Urothelium cell line (cell line): ENCODE results near the gene SERGEF.

Experiments
- DNase-seq: peaks from one replicate; pipeline ENCODE4 v3.0.0; 2011; ENCODE audit warnings: low spot score, mixed read lengths
- FAIRE-seq: peaks from 2 replicates; lab custom pipeline; 2011; peaks lifted over from hg19 to GRCh38; lab: Jason Lieb, UNC

The SERGEF gene

GRCh38 chr11:17775035-17775348 lies 237.9 kb downstream of the SERGEF start:
- FAIRE-seq (no peak), DNase-seq (no peak)

- DNase-seq: no peak
- FAIRE-seq: no peak
These were observed 238.4 kb downstream of the SERGEF start for GRCh38 chr11:17774232-17775034.

DNA sequence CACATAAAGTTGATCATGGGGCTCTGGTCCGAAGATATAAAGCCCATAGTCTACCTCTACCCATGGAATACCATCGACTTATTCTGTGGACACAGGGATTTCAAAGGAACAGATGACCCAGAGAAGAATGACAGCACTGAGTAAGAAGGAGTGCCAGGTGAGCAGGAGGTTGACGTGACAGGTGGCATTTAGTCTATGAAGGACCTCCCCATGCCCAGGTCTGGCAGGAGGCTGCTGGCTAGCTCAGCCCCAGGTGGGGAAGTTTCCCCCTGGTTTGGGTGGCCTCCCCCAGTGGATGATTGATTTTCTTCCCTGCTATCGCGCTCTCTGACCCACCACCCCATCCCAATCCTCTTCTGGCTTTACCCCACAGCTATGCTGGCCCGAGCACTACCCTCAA lies 239.2 kb downstream of the SERGEF start:
- FAIRE-seq (no peak), DNase-seq (no peak)

DNA sequence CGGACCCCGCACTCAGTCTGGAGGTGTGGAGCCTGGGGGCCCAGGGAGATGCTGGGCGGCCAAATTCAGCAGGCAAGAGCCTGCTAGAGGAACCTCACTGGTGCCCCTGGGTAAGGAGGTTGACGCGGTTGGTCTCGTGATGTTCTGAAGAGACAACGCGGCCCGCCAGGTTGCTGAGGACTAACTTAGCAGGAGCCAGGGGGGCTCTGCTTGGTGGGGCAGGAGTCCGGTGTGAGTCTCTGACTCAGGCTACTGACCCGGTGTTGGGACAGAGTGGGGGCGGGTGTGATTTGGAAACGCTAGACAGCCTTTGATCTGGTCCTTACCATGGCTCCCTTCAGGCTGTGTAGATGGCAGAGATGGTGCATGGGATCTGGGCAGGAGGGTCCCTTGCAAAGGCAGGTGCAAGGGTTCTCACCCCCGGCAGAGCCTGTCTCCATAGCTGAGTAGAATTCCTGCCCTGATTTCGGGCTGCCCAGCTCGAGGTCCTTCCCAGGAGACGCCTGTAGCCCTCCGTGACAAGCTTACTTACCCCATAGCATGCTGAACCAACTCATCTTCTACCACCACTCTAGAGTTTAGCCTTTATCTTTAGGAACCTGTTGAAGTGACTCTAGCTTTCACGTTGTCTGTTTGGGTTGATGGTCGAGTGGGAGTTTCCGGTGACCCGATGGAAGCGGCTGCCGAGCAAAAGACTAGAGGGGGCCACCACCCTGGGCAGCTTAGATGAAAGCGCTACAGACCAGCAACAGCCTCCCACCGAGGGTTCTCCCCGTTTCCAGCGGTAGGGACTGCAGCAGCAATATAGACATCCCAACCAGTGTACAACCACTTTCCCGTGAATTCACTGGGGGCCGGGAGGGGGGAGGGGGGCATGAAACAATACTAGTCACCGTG lies 239.9 kb downstream of the SERGEF start:
- FAIRE-seq (no peak), DNase-seq (no peak)

DNA sequence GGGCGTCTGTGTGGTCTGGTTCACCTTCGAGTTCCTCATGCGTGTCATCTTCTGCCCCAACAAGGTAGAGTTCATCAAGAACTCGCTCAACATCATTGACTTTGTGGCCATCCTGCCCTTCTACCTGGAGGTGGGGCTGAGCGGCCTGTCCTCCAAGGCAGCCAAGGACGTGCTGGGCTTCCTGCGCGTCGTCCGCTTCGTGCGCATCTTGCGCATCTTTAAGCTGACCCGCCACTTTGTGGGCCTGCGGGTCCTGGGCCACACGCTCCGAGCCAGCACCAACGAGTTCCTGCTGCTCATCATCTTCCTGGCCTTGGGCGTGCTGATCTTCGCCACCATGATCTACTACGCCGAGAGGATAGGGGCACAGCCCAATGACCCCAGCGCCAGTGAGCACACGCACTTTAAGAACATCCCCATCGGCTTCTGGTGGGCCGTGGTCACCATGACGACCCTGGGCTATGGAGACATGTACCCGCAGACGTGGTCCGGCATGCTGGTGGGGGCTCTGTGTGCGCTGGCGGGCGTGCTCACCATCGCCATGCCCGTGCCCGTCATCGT lies 240.9 kb downstream of the SERGEF start:
- DNase-seq (no peak), FAIRE-seq (no peak)

- FAIRE-seq: no peak
These were observed 241.4 kb downstream of the SERGEF start for GRCh38 chr11:17771415-17771814.

DNA sequence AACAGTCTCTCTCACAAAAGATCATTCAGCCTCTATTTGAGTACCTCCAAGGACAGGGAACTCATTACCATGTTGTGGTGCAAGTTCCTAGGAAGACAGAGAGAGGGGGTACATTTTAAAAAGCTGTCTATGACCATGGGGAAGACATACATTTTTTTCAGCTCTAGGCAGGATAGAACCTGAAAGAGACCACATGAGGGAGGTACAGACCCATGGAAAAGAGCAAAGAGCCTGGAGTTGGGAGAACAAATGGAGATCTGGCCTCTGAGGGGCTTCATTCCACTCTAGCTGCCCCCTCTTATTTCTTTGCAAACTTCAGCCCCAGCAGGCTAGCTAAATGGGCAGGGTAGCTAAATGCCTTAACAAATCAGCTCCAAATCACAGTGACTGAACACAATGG lies 241.9 kb downstream of the SERGEF start:
- FAIRE-seq: no peak
- no peak for DNase-seq

More at GRCh38 chr11:17771415-17771814, 241.4 kb downstream of the SERGEF start:
- no peak for DNase-seq

DNA sequence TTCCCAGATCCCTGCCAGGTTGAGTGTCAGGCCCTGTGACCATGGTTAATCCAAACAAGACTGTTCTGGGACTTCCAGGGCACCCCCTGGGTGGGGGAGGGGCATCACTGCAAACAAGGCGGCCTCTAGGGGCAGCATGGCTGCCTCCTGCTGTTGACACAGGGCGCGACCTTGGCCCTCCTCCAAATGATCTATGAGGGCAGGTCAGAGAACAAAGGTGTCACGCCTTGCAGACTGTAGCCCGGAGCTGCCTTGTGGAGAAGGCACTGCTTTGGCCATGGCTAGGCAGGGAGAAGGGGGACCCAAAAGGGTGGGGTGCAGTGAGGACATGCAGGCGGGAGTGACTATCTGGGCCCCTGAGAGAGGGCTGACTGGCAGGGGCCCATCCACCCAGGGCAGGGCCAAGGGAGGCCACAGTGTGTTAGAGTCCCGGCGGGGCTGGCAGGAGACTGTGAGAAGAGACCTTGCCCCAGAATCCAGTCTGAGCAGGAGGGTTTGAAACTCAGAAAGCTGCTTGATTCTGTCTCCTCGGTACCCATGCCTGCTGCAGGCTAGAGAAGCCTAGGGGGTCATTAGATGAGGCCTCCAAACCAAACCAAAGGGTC lies 242.7 kb downstream of the SERGEF start:
- DNase-seq: no peak
- FAIRE-seq: no peak

GRCh38 chr11:17769218-17769617 lies 243.6 kb downstream of the SERGEF start:
- FAIRE-seq: no peak
- no peak for DNase-seq

GRCh38 chr11:17768547-17768946 lies 244.3 kb downstream of the SERGEF start:
- FAIRE-seq (no peak), DNase-seq (no peak)

DNA sequence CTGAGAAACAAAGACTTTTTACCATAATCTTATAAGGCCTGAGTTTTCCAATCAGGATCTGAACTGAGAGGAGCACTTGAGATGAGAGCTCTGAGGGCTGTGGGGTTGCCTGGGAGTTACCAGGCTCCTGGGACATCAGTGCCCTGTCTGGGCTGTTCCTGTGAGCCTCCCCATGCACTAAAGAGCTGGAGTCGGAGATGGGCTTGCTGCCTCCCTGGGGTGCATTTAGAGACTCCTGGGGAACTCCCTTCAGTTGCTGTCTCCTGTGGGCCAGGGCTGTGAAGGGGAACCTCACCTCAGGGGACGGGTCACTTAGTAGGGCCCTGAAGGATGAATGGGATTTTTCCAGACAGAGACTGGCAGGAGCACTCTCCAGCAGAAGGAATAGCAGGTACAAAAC lies 244.9 kb downstream of the SERGEF start:
- no peak for FAIRE-seq

GRCh38 chr11:17767301-17767885 lies 245.5 kb downstream of the SERGEF start:
- DNase-seq (no peak), FAIRE-seq (no peak)

More for the DNA sequence above, 244.9 kb downstream of the SERGEF start:
- DNase-seq: no peak

GRCh38 chr11:17766590-17766989 lies 246.3 kb downstream of the SERGEF start:
- no peak for DNase-seq
- no peak for FAIRE-seq

DNA sequence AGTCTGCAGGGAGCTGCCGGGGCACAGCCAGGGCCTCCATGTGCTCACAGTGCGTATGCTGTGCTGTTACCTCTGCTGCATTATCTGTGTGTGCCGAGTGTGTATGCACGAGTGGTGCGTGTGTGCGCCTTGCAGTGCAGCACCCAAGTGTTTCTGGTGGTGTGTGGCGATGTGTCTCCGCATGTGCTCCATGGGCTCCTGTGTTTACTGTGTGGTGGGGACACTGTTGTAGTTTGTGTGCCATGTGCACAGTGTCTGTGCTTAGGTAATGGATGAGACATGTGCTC lies 246.8 kb downstream of the SERGEF start:
- FAIRE-seq (no peak), DNase-seq (no peak)

- FAIRE-seq: no peak
- DNase-seq: no peak
These were observed 247.3 kb downstream of the SERGEF start for GRCh38 chr11:17765356-17766072.

GRCh38 chr11:17764446-17765218 lies 248.2 kb downstream of the SERGEF start:
- DNase-seq (no peak), FAIRE-seq (peak; percentile 42)

DNA sequence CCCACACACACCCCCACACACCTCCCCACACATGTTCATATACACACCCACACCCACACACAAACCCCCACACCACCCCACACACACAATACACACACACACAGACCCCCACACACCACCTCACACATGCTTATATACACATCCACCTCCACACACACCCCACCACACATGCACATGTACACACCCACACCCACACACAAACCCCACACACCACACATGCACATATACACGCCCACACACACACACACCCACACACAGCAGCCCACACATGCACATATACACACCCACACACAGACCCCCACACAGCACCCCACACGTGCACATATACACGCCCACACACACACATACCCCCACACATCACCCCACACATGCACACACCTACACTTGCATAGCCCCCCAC lies 249.1 kb downstream of the SERGEF start:
- DNase-seq (no peak), FAIRE-seq (no peak)

- FAIRE-seq: no peak
- no peak for DNase-seq
These were observed 249.6 kb downstream of the SERGEF start for GRCh38 chr11:17763244-17763643.

GRCh38 chr11:17762309-17762974 lies 250.4 kb downstream of the SERGEF start:
- FAIRE-seq: peak; percentile 44
- no peak for DNase-seq
